ENCODE results near the gene GABRR2. TPM values are rescaled to one million over a fixed set of nuclear protein-coding genes. Genes with fewer than 3 reads are reported as not detected.

Gene GABRR2
- polyA plus RNA-seq, 1 donor from 2014 or later = 0.31 TPM

- no peak for TF ChIP-seq SMC3 (conservative IDR thresholded peaks at IDR 0.05; ENCODE audit: poor library complexity)
- TF ChIP-seq RAD21 (conservative IDR thresholded peaks at IDR 0.05) = no peak
- TF ChIP-seq REST (IDR thresholded peaks at IDR 0.05; ENCODE audit: borderline replicate concordance) = no peak
- TF ChIP-seq TAF1 (IDR thresholded peaks at IDR 0.05; ENCODE audit: low read depth) = no peak
- TF ChIP-seq CTCF (IDR thresholded peaks at IDR 0.05; ENCODE audit: poor library complexity, severe bottlenecking) = no peak
- no peak for TF ChIP-seq EZH2 (IDR thresholded peaks at IDR 0.05; ENCODE audit: borderline replicate concordance, insufficient read depth, low read length, poor library complexity, severe bottlenecking)
- Histone ChIP-seq H3K9me3 (ENCODE audit: low read length) (no peaks in the 10 kb centered on the region), H3K4me3 (ENCODE audit: low read length) (peak overlapping the region; percentile 91), H3K27me3 (ENCODE audit: insufficient read depth, low read depth, low read length) (no peaks in the 10 kb centered on the region), H3K36me3 (ENCODE audit: insufficient read depth, low read length) (no peaks in the 10 kb centered on the region), H2AFZ (ENCODE audit: low read depth, low read length) (no peak overlapping the region), H3K9ac (ENCODE audit: low read length) (no peak overlapping the region), H3K9me2 (ENCODE audit: insufficient read depth, low read length) (no peaks in the 10 kb centered on the region), H3F3A (ENCODE audit: insufficient read depth, low read length, poor library complexity, severe bottlenecking) (no peaks in the 10 kb centered on the region), H4K20me1 (ENCODE audit: insufficient read depth) (no peaks in the 10 kb centered on the region), H3K79me2 (replicated peaks; ENCODE audit: insufficient read depth, low read length) (peaks cover 47% of the 10 kb centered on the region), H3K4me2 (ENCODE audit: low read length) (no peak overlapping the region), H3K27ac (ENCODE audit: low read length) (no peak overlapping the region)
These were observed 38.7 kb upstream of the GABRR2 start for GRCh38 chr6:89353702-89354392.

GRCh38 chr6:89353118-89353556 is 38.0 kb upstream of the GABRR2 start:
- Histone ChIP-seq H3K9me2 (ENCODE audit: insufficient read depth, low read length) (no peaks in the 10 kb centered on the region), H2AFZ (ENCODE audit: low read depth, low read length) (peak overlapping the region; percentile 86), H4K20me1 (ENCODE audit: insufficient read depth) (no peaks in the 10 kb centered on the region), H3F3A (ENCODE audit: insufficient read depth, low read length, poor library complexity, severe bottlenecking) (no peaks in the 10 kb centered on the region), H3K4me2 (ENCODE audit: low read length) (no peak overlapping the region), H3K9ac (ENCODE audit: low read length) (peak overlapping the region; percentile 93), H3K27ac (ENCODE audit: low read length) (peak overlapping the region; percentile 85), H3K36me3 (ENCODE audit: insufficient read depth, low read length) (no peaks in the 10 kb centered on the region), H3K4me3 (ENCODE audit: low read length) (peak overlapping the region; percentile 91), H3K79me2 (replicated peaks; ENCODE audit: insufficient read depth, low read length) (peaks cover 53% of the 10 kb centered on the region), H3K27me3 (ENCODE audit: insufficient read depth, low read depth, low read length) (no peaks in the 10 kb centered on the region), H3K9me3 (ENCODE audit: low read length) (no peaks in the 10 kb centered on the region)
- peak; percentile 2 for TF ChIP-seq REST (IDR thresholded peaks at IDR 0.05; ENCODE audit: borderline replicate concordance)
- no peak for TF ChIP-seq POLR2AphosphoS5 (IDR thresholded peaks at IDR 0.05)
